HepG2 (cell line): ENCODE data around the gene MIS18BP1.

Experiments used
- ARNT ChIP-seq: fragments of 450-650 bp; IDR thresholded peaks from 2 replicates; pipeline ENCODE4 v1.6.1; 2017
- POLR2A ChIP-seq, 2 experiments: IDR thresholded peaks; 2 replicates each; pipeline ENCODE4 v1.6.1; 2011; ENCODE audit warnings: low read depth in 2 of 2, low read length in 2 of 2, mild to moderate bottlenecking in 1 of 2, moderate library complexity in 1 of 2; ENCODE audit not compliant: insufficient read depth in 1 of 2
- POLR2AphosphoS5 ChIP-seq: IDR thresholded peaks from 2 replicates; pipeline ENCODE4 v1.6.1; 2012; ENCODE audit warnings: low read depth, low read length

DNA sequence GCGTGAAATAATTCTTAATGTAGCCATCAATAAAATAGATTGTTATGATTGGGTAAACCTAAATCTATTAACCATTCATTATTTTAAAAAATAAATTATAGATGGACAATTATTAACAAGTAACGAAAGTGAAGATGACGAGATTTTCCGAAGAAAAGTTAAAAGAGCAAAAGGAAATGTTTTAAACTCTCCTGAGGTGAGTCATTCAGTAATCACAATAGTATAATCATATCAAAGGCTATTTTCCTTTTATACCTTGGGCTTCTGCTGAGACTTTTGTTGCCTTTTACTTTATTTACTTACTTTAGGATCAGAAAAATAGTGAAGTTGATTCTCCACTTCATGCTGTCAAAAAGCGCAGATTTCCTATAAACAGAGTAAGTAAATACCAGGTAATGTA is 71.7 kb downstream of the MIS18BP1 start:
- TF ChIP-seq POLR2AphosphoS5: no peak
- no peak for TF ChIP-seq POLR2A (IDR thresholded peaks at IDR 0.05; ENCODE audit: insufficient read depth in 1 of 2, low read depth in 2 of 2, low read length in 2 of 2)
- TF ChIP-seq ARNT: no peak
